ENCODE measurements around the gene CEACAM21.

The CEACAM21 gene

DNA sequence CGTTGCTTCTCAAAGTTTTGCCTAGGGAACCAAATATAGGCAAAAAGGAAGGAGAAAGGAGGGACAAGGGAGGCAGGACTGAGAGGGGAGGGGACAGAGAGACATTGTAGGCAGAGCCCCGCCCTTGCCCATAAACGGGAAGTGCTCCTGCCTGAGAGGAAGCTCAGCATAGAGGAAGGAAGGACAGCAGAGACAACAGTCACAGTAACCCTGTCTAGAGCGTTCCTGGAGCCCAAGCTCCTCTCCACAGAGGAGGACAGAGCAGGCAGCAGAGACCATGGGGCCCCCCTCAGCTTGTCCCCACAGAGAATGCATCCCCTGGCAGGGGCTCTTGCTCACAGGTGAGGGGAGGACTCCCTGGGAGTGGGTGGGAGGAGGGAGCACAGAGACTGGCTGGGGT, at the start of gene CEACAM21:
Gene CEACAM21, plus strand, starts transcription at position 169 of the 400 bp plus-strand sequence. Its CDS starts 109 bp downstream, at position 278.
- no peak for DNase-seq

DNA sequence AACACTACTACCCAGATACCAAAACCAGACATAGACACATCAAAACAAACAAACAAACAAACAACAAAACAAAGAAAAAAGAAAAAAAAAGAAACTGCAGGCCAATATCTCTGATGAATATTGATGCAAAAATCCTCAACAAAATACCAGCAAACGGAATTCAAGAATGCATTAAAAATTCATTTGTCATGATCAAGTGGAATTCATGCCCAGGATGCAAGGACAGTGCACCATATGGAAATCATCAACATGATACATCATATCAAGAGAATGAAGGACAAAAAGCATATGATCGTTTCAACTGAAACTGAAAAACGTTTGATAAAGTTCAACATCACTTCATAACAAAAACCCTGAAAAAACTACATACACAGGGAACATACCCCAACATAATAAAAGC, 48.9 kb upstream of the CEACAM21 start:
- DNase-seq, result no peak

DNA sequence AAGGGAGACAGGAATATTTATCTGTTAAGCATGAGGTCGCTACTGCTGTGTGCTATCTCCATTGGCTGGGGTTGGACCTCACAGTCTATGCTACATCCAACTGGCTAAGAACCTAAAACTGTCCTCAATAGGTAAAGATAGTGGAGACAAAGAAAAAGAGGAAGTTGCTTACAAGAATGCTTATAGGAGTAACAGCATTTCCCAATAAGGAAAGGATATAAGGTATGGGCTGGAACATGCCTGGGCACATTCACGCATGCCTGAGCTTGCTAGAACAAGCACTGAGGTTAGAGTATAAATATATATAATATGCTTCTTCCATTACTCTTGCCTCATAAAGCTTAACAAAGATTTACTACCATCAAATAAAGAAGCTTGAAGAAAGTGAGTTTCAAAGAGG, 47.9 kb upstream of the CEACAM21 start:
- DNase-seq, result no peak

DNA sequence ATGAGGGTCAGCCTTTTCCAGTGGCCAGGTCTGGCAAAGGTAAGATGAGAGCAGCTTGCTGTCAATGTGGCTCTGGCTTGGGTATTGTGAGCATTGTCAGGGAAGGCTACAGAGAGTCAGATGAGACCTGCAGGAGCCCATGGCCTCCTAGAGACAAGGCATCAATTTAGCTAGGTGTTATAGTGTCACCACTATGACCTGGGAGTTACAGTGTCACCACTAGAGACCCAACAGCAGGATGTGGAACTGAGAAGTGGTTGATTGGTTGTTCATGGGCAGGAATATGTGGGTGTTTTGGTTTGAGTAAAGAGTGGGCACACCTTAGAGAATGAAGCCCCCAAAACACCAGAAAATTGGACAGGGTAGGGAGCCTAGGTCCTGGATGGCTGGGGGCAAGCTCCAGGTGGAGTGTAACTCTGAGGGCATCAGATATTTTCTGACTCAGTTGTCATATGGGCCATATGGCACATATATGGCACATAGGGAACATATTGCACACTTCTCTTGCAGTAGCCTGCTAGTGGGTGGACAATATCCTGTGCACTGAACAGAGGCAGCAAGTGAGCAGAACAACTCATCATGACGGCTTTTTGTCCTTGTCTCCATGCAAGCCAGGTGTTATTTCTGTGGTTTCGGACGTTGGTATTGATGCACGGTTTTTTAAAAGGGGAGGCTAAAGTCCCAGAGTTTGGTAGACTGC, 46.3 kb upstream of the CEACAM21 start:
- no peak for DNase-seq

DNA sequence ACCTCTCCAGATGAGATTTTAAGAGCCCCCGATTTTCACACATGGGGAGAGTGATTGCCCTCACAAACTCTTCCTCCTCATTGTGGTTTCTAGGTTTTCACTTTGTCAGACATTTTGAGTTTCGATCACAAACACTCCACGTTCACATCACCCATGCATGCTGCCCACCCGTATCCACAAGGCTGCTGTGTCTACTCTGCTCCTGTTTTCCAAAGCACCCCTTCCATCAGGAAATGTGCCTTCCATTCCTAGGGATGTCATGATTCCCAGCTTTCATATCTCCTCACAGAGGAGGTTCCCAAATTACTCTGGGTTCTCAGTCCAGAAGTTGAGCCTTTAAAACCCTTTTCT, 45.8 kb upstream of the CEACAM21 start:
- no peak for DNase-seq

DNA sequence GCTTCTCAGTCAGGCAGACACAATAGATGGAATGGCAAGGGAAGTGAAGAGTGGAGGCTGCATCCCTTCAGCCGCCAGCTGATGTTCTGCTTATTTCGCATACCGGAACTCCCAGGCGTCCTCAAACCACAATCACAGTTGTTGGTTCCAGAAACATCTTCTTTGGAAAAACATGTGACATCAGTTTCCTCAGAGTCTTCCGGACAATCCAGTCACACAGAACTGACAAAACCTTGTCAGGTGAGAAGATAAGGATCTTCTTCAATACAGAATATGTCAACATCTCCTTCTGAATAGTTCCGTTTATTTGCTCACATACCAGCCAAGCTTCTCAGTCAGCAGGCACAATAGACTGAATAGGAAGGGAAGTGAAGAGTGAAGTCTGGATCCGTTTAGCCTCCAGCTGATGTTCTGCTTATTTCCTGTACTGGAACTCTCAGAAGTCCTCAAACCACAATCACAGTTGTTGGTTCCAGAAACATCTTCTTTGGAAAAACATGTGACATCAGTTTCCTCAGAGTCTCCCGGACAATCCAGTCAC, 45.1 kb upstream of the CEACAM21 start:
- DNase-seq, result no peak

DNA sequence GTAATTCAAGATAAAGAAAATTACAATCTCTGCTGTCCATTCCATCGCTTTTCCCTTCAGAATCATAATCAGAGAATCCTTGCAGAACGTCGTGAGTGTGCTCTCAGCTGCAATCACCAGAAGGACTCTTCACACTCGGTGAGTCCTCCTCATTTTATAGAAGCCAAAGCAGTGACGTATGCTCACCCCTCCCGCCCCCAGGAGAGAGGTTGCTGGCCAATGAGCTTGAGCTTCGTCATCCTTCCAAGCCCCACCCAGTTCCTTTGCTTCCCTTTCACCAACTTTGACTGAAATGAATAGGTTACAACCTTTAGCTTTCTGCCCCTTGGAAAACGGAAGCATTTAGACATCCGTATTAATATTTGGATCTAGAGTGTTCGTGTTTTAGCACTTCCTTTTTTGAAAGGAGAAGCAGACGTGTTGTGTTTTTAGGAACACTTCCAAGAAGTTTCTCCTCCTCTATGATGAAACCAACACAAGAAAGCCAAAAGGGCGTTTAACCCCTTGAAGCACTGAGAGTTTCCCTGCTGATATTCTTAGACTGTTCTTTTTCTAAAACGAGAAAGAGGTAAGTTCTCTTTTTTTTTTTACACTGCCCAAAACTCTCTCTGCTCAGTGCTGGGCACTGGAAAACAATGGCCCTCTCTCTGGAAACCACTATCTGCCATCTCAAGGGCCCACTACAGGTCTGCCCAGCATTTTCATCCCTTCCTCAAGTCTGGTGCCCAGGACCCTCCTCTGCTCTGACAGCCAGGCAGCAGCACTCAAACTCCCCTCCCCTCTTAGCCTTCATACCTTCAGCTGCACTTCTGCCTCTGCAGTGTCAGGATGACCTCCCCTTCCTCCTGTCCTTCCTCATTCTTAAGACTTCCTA, 44.3 kb upstream of the CEACAM21 start:
- no peak for DNase-seq

DNA sequence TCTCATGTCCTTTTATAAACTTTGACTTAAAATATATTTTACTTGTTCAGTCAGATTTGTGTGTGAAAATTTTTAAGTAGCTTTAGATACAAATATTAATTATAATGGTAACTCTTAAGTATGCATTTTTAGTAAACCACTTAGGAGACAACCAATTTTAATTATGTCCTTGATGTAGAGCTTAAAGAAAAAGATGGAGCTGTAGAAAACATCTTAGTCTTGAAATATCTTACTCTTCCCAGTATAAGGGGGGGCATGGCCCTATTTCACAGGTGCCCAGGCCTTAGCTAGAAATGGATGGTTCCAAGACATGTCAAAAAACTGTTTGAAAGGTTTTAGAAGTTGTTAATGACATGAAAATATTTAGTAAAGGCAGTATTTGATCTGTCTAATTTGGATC, 43.4 kb upstream of the CEACAM21 start:
- DNase-seq, result no peak

DNA sequence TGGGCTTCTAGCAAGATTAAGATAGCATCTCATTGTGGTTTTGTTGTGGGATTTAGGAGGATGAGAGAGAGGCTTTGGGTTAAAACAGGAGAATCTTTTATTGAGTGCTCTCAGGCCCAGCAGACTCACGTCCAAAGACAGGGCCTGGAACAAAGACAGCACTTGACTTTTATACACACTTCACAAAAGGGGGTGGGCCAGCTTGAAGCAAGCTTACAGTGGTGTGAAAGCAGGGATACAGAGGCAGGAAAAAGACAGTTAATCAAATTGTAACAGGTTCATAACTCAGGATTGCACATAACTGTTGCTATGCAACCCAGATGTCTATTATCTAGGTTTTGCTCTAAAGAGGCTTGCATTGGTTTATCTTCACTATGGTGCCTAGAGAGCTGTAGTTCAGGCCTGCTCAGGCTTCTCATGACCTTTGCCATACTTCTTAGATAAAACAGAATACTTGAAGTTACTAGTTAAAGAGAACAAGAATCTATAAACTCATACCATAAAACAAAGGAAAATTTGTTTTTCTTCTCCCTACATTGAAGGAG, 42.2 kb upstream of the CEACAM21 start:
- no peak for DNase-seq

DNA sequence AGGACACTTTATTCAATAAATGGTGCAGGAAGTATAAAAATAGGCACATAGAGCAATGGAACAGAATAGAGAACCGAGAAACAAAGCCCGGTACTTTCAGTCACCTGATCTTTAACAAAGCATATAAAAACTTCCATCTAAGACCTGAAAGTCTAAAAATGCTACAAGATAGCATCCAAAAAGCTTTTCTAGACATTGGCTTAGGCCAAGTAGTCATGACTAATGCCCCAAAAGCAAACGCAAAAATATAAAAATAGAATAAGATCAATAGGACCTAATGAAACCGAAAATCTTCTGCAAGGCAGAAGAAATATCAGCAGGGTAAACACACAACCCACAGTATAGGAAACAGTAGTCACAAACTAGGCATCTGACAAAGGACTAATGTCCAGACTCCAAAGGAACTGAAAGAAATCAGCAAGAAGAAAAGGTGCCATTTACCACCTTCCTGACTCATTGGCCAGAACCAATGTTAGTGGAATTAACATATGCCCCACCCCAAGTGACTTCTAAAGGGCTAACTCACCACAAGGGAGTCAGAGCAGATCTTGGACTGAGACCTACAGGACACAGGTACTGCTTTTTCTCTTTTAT, 40.8 kb upstream of the CEACAM21 start:
- no peak for DNase-seq

DNA sequence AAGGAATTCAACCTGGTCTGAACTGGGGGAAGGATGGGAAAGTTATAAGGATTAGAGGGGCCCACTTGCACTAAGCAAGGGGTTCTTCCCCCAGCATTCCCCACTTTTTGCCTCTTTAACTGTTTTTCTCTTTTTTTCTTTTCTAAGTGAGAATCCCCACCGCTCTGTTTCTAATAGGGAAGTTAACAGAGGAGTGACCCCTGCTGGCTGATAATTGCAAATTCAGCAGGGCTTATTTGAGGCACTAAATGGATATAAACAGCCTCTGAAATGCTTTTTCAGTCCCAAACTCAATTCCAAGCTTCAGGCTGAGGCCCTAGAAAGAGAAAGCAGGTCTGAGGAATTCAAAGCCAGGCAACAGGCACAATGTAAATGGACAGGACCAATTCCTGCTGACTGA, 38.2 kb upstream of the CEACAM21 start:
- no peak for DNase-seq

DNA sequence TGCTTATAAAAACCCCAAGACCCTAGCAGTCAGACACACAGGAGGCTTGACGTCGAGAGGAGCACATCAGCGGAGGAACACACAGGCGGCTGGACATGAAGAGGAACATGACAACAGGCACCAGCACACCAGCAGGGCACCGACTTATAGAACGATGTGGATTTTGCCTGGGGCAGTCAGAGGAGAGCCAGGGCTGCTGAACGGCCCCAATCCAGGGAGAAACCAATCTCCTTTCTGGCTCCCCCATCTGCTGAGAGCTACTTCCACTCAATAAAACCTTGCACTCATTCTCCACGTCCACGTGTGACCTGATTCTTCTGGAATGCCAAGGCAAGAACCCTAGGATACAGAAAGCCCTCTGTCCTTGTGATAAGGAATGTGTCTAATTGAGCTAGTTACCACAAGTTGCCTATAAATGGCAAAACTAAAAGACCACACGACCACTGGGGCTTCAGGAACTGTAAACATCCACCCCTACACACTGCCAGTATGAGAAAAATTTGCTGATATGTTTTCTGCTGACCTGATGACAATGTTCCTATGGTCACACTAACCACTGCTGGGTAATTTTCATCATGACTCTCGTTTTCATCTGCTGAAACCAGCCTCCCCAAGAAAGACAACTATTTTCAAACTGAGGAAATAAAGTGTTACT, 35.8 kb upstream of the CEACAM21 start:
- peak; percentile 18 for DNase-seq

DNA sequence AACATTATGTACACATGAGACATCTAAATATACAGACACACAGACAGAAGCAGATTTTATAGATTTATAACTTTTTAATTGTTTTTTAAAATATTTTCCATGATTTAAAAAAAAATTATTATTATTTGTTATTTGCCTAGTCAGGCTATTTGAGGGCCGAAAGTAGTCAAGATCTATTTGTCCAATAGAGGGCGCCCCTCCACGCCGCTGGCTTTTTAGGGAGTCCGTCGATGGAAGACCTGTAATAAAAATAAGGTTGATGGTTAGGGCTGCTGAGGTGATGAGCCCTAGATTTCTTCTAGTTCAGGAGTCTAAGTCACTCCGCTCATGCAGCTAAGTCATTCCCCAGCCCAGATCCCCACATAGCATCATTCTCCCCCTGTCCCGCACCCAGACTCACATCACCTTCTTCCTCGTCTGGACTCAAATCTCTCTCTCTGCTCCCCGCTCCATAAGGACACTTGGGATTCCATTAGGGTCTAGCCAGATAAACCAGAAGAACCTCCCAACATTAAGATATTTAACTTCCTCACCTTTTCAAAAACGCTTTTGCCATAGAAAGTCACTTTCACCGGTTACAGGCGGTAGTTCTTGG, 33.9 kb upstream of the CEACAM21 start:
- peak; percentile 25 for DNase-seq

DNA sequence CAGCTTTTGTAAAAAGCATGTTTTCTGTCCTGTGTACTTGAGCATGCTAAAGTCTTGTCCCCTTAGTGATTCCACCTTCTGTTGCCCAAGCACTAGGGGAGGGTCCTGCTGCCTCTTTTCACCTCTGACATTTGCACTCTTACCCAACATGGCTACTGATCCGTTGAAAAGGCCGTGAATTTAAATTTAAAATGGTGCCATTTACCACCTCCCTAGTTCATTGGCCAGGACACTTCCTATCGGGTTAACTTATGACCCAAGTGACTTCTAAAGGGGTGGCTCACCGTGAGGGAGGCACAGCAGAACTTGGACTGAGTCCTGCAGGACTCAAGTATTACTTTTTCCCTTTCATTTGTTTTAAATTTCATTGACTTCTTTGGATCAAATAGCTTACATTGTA, 33.3 kb upstream of the CEACAM21 start:
- no peak for DNase-seq

DNA sequence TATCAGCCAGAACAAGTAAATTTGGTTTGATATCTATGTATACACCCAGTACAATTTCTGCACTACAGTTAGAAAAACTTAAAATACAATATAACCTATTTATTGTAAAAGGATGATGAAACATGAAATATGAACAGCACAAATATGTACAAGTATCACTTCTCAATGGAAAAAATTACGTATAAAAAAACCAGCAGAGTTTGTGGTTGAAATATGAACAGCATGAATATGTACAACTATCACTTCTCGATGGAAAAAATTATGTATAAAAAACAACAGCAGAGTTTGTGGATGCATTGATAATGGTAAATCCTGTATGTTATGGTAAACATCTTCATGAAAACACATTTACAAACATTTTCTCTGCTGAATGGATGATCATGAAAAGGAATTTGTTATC, 32.4 kb upstream of the CEACAM21 start:
- no peak for DNase-seq

DNA sequence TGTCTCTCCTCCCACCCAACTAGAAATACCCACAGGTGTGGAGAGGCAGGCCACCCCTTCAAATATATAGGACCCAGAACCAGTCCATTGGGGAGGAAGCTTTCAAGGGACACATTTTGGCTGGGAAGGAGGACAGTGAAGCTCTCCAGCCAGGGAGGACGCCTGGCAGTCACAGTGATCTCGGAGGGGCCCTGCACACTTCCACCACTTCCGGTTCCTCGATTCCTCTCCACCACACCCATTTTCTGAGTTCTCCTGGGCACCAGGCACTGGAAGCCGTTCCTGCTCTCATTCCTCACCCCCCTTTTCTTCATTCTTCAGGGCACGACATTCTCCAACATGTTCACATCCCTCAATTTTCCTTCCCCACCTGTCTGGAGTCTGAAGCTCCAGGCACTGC, 30.4 kb upstream of the CEACAM21 start:
- DNase-seq, result no peak

DNA sequence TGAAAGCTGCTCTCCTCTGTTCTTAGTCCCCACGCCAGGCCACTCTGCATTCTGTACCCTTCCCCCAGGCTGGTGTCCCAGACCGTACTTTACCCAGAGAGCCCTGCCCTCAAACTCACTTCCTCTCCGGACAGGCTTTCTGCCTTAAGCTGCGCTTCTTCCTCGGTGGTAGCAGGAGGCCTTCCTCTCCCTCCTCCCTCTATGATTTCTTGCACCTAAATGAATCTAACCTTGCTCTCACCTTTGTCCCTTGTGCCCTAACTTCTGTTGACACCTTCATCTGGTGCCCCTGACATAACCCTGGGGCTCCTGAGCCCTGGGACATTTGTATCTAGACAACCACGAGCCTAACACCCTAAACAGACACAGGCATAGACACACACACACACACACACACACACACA, 29.6 kb upstream of the CEACAM21 start:
- DNase-seq, result no peak

DNA sequence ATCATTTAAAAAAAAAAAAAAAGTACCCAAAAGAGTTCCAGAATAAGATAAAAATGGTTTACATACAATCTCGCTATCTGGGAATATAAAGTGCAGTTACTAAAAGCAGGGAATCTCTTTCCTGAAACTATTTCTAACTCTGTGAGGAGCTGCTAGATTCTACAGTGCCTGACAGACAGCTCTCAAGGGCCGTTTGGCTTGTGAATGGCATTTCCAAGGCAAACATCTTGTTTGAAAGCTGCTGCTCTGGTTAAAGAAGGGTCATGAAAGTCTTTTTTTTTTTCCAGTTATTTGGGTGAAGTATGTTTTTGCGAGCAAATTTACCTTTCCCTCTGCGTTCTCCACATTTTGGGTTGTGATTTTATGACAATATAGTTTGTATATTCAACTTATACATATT, 29.0 kb upstream of the CEACAM21 start:
- no peak for DNase-seq

DNA sequence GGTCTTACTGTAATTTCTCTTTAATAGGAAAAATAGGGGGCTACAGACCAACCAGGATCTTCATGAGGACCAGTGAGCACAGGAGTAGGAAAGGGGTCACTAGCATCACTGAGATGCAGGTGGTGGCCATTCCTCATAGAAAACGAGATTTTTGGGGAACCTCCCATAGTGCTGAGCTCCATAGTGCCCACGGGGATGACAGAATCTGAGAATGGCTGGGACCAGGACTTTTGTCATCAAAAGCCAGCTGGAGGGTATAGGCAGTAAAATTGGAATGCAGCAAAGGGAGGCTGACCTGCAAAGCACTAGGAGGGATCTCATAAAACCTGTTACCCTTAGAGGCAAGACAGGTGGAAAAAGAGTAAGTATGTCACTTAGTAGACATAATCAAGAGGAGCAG, 28.4 kb upstream of the CEACAM21 start:
- DNase-seq, result no peak

DNA sequence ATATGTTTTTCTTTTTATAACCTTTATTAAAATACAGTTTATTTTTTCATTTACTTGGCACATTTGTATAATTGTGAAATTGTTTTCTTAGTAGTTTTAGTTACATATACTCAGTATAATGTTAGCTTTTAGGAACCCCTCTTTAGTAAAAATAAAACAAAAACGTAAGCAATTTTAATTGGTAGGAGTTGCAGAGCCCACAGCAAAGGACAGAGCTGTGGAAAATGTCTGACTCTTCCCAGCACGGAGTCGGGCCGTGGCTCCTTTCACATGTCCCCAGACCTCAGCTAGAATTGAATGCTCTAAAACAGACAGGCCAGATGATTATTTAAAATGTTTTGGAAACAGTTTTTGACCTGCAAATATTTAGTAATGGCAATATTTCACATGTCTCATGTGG, 27.9 kb upstream of the CEACAM21 start:
- DNase-seq, result no peak

DNA sequence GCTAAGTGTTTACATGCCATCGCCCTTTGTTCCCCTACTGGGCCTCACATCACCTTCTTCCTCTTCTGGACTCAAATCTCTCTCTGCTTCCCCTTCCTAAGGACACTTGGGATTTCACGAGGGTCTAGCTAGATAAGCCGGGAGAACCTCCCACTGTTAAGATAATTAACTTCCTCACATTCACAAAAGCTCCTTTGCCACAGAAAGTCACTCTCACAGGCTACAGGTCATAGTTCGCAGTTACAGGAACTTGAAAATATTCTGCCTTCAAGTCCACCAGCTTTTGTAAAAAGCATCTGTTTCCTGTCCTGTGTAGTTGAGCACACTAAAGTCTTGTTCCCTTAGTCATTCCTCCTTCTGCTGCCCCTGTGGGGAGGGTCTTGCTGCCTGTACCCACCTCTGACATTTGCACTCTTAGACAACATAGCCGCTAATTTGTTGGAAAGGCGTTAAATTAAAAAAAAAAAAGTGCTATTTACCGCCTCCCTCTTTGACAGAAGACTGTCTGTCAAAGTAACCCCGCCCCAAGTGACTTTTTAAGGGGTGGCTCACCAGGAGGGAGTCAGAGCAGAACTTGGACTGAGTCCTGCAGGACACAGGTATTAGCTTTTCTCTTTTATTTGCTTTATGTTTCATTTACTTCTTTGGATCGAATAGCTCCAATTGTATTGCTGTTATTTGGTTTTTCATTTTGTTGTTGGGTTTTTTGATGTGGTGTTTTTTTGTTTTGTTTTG, 26.8 kb upstream of the CEACAM21 start:
- no peak for DNase-seq

DNA sequence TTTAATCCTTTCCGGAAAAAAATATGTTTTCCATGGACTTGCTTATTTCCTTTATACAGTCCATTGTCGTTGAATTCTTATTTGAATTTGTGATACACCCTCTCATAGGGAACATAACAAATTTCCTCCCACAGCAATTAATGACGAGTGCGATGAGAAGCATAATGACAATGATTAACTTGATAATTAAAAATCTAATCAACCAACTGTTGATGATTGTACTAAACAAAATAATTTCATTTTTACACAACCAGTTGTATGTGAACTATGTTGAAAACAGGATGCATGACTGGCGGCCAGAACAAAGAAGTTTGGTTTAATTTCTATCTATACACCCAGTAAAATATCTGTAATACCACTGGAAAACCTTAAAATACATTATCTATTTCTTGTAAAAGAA, 26.1 kb upstream of the CEACAM21 start:
- no peak for DNase-seq
